GM12878 (cell line): Measurements from ENCODE around the gene YIPF5. TPM values are rescaled to one million over a fixed set of nuclear protein-coding genes. Genes with fewer than 3 reads are reported as not detected.

Experiments used
- ASH2L ChIP-seq: fragments of 300-600, 200-600 bp; sonication (generic); IDR thresholded peaks from 2 replicates; pipeline ENCODE4 v1.6.1; 2017; ENCODE audit warnings: low read depth, mild to moderate bottlenecking, borderline replicate concordance
- ATF7 ChIP-seq: fragments of 450-650 bp; IDR thresholded peaks from 2 replicates; pipeline ENCODE4 v1.6.1; 2016; ENCODE audit warnings: low read depth, mild to moderate bottlenecking
- BHLHE40 ChIP-seq, 2 experiments: fragments of 450-650 bp in 1 of 2; IDR thresholded peaks; 2 replicates each; pipeline ENCODE4 v1.6.1; 2011 to 2017; ENCODE audit warnings: low read depth in 2 of 2, borderline replicate concordance in 1 of 2, improper control_type of control experiment in 1 of 2, low read length in 1 of 2, mild to moderate bottlenecking in 1 of 2
- CREB1 ChIP-seq: IDR thresholded peaks from 2 replicates; pipeline ENCODE4 v1.6.1; 2012; ENCODE audit warnings: low read depth, mild to moderate bottlenecking, inconsistent platforms
- DPF2 ChIP-seq: fragments of 450-650 bp; IDR thresholded peaks from 2 replicates; pipeline ENCODE4 v1.6.1; 2017; ENCODE audit warnings: mild to moderate bottlenecking
- EZH2 ChIP-seq: IDR thresholded peaks from 2 replicates; pipeline ENCODE4 v1.6.1; 2012; ENCODE audit warnings: low read depth, mild to moderate bottlenecking, control low read depth, inconsistent platforms, low read length, borderline replicate concordance; ENCODE audit not compliant: control insufficient read depth
- KLF5 ChIP-seq: fragments of 450-650 bp; IDR thresholded peaks from 2 replicates; pipeline ENCODE4 v1.6.1; 2014; ENCODE audit warnings: mild to moderate bottlenecking; ENCODE audit not compliant: partially characterized antibody
- MAX ChIP-seq: IDR thresholded peaks from 2 replicates; pipeline ENCODE4 v1.6.1; 2012; ENCODE audit warnings: low read depth, low read length, improper control_type of control experiment
- MEF2A ChIP-seq: IDR thresholded peaks from 2 replicates; pipeline ENCODE4 v1.6.1; 2011; ENCODE audit warnings: low read depth, mild to moderate bottlenecking, low read length, moderate library complexity; ENCODE audit not compliant: insufficient read depth
- NFIC ChIP-seq: IDR thresholded peaks from 2 replicates; pipeline ENCODE4 v1.6.1; 2012; ENCODE audit warnings: low read depth, mild to moderate bottlenecking, inconsistent platforms, low read length, moderate library complexity
- NFYA ChIP-seq: IDR thresholded peaks from 2 replicates; pipeline ENCODE4 v1.6.1; 2011; ENCODE audit warnings: low read depth, mild to moderate bottlenecking, low read length, improper control_type of control experiment, borderline replicate concordance
- NFYB ChIP-seq: IDR thresholded peaks from 2 replicates; pipeline ENCODE4 v1.6.1; 2011; ENCODE audit warnings: low read depth, mild to moderate bottlenecking, low read length, improper control_type of control experiment, moderate library complexity; ENCODE audit not compliant: insufficient read depth
- NKRF ChIP-seq: fragments of 450-650 bp; conservative IDR thresholded peaks from 2 replicates; pipeline ENCODE4 v1.6.1; 2017; ENCODE audit warnings: mild to moderate bottlenecking, moderate library complexity
- PAX5 ChIP-seq: IDR thresholded peaks from 2 replicates; pipeline ENCODE4 v1.6.1; 2011; ENCODE audit warnings: low read depth, low read length, borderline replicate concordance
- PAX8 ChIP-seq: fragments of 450-650 bp; IDR thresholded peaks from 2 replicates; pipeline ENCODE4 v1.6.1; 2017; ENCODE audit warnings: mild to moderate bottlenecking, moderate library complexity
- PML ChIP-seq: IDR thresholded peaks from 2 replicates; pipeline ENCODE4 v1.6.1; 2012; ENCODE audit warnings: low read length, inconsistent platforms
- POLR2AphosphoS2 ChIP-seq: IDR thresholded peaks from 2 replicates; pipeline ENCODE4 v1.6.1; 2011; ENCODE audit warnings: low read depth, mild to moderate bottlenecking, low read length, improper control_type of control experiment, moderate library complexity
- RUNX3 ChIP-seq: IDR thresholded peaks from 2 replicates; pipeline ENCODE4 v1.6.1; 2012; ENCODE audit warnings: low read length, inconsistent platforms
- SIX5 ChIP-seq: IDR thresholded peaks from 2 replicates; pipeline ENCODE4 v1.6.1; 2011; ENCODE audit warnings: mild to moderate bottlenecking, low read depth, low read length, moderate library complexity; ENCODE audit not compliant: severe bottlenecking
- SP1 ChIP-seq: IDR thresholded peaks from one replicate; pipeline ENCODE4 v1.6.1; 2011; ENCODE audit warnings: low read depth, low read length
- SPI1 ChIP-seq: IDR thresholded peaks from 2 replicates; pipeline ENCODE4 v1.6.1; 2011; ENCODE audit warnings: low read depth, mild to moderate bottlenecking, low read length, moderate library complexity, borderline replicate concordance; ENCODE audit not compliant: insufficient read depth
- SRF ChIP-seq, 2 experiments: IDR thresholded peaks; 2 replicates each; pipeline ENCODE4 v1.6.1; 2011; ENCODE audit warnings: low read depth in 2 of 2, low read length in 2 of 2, mild to moderate bottlenecking in 1 of 2, moderate library complexity in 1 of 2
- STAT1 ChIP-seq: fragments of 450-650 bp; conservative IDR thresholded peaks from 2 replicates; pipeline ENCODE4 v1.6.1; 2014; ENCODE audit warnings: antibody characterized with exemption, mild to moderate bottlenecking
- STAT3 ChIP-seq: IDR thresholded peaks from 2 replicates; pipeline ENCODE4 v1.6.1; 2011; ENCODE audit warnings: low read depth, low read length, improper control_type of control experiment
- TCF12 ChIP-seq: IDR thresholded peaks from 2 replicates; pipeline ENCODE4 v1.6.1; 2011; ENCODE audit warnings: low read depth, mild to moderate bottlenecking, low read length
- USF2 ChIP-seq: IDR thresholded peaks from 2 replicates; pipeline ENCODE4 v1.6.1; 2011; ENCODE audit warnings: low read depth, low read length, improper control_type of control experiment, borderline replicate concordance
- ZBTB33 ChIP-seq: fragments of 450-650 bp; IDR thresholded peaks from 2 replicates; pipeline ENCODE4 v1.6.1; 2017; ENCODE audit warnings: mild to moderate bottlenecking
- polyA plus RNA-seq, 11 experiments: library from polyadenylated mRNA; depleted of rRNA in 4 of 11; unstranded in 6 of 11; stranded (reverse) in 5 of 11; fragments of >200 nt; fragmentation: Nextera tagmentation in 4 of 11; fragmentation: Illumina TruSeq in 1 of 11; extraction: Ambion mirVana in 4 of 11; extraction: Trizol in 1 of 11; gene quantifications; 1 replicate in 1 of 11; 2 replicates in 10 of 11; pipeline versions ENCODE4 v1.2.1 to v1.2.3, GENCODE V29; 2011 to 2016; ENCODE audit warnings: inconsistent platforms in 2 of 11, missing spikeins in 2 of 11, low read depth in 1 of 11
- total RNA-seq, 4 experiments: library from RNA; depleted of rRNA in 3 of 4; stranded (reverse); fragments of >200 nt in 3 of 4; fragmentation: Illumina TruSeq in 1 of 4; extraction: Trizol in 1 of 4; gene quantifications; 2 replicates each; pipeline versions ENCODE4 v1.2.1 to v1.2.3, GENCODE V29; 2013 to 2021

The YIPF5 gene
- total and polyA plus RNA-seq, 10 of the 15 experiments (the other 5 are each of a cell fraction or from before 2014, with no cell fraction given) = 19.5 to 50.4 (median 34.3) TPM

GRCh38 chr5:144170276-144171024 is at the start of gene YIPF5, which contains the start of gene KCTD16 (continued):
- TF ChIP-seq ZBTB33 (no peak), CREB1 (peak; percentile 67), NFIC (no peak), SIX5 (no peak), POLR2AphosphoS2 (peak; percentile 72; the same call in 1 of the 2 replicates), KLF5 (no peak), EZH2 (no peak), NFYA (no peak), SP1 (no peak), MAX (no peak), BHLHE40 (IDR thresholded peaks at IDR 0.05; ENCODE audit: borderline replicate concordance in 1 of 2, low read depth in 2 of 2, low read length in 1 of 2) (peak; percentile 97 to 99), SPI1 (no peak), DPF2 (0 out of 2 replicates have a peak, but pooled peaks have one; percentile 28), ASH2L (no peak), PML (peak; percentile 68; the same call in 1 of the 2 replicates), STAT1 (no peak), MEF2A (0 out of 2 replicates have a peak, but pooled peaks have one; percentile 2), SRF (IDR thresholded peaks at IDR 0.05; ENCODE audit: low read depth in 2 of 2, low read length in 2 of 2) (peak; percentile 97), RUNX3 (peak; percentile 20; the same call in 1 of the 2 replicates), TCF12 (no peak; the same call in 1 of the 2 replicates), NKRF (peak; percentile 84), PAX8 (no peak), USF2 (no peak), STAT3 (no peak), NFYB (no peak), ATF7 (peak; percentile 27; the same call in 1 of the 2 replicates), PAX5 (no peak)
